SK-N-SH treated with all-trans-retinoic acid at 6 μM for 48 hours (cell line): ENCODE results near the gene ACO1.

ENCODE experiments used
- ATAC-seq: fragments of 200-7000 bp; cut with Tn5 transposase; 3 replicates; pipeline ENCODE4 v1.9.1; 2020; ENCODE audit warnings: mild to moderate bottlenecking, moderate library complexity
- BACH2 ChIP-seq: fragments of 250-450 bp; sonication (Bioruptor Pico); IDR thresholded peaks from 2 replicates; pipeline ENCODE4 v1.9.0; 2021; ENCODE audit warnings: mild to moderate bottlenecking, borderline replicate concordance
- CSDC2 ChIP-seq: fragments of 250-450 bp; sonication (Bioruptor Pico); IDR thresholded peaks from 2 replicates; pipeline ENCODE4 v1.5.0; 2020; ENCODE audit warnings: mild to moderate bottlenecking, moderate library complexity
- CSRNP3 ChIP-seq: fragments of 250-450 bp; sonication (Bioruptor Pico); IDR thresholded peaks from 2 replicates; pipeline ENCODE4 v1.5.1; 2021; ENCODE audit warnings: mild to moderate bottlenecking, moderate library complexity
- ESRRG ChIP-seq: fragments of 250-450 bp; sonication (Bioruptor Pico); IDR thresholded peaks from 2 replicates; pipeline ENCODE4 v1.6.1; 2021; ENCODE audit warnings: mild to moderate bottlenecking
- GLIS3 ChIP-seq: fragments of 250-450 bp; sonication (Bioruptor Pico); IDR thresholded peaks from 2 replicates; pipeline ENCODE4 v1.5.0; 2020; ENCODE audit warnings: mild to moderate bottlenecking, moderate library complexity
- ISL1 ChIP-seq: fragments of 250-450 bp; sonication (Bioruptor Pico); IDR thresholded peaks from 2 replicates; pipeline ENCODE4 v2.1.2; 2022; ENCODE audit warnings: mild to moderate bottlenecking, moderate library complexity
- OSR1 ChIP-seq: fragments of 250-450 bp; sonication (Bioruptor Pico); IDR thresholded peaks from 2 replicates; pipeline ENCODE4 v1.8.0; 2022; ENCODE audit warnings: moderate library complexity, mild to moderate bottlenecking, inconsistent platforms
- RARB ChIP-seq: fragments of 250-450 bp; sonication (Bioruptor Pico); IDR thresholded peaks from 2 replicates; pipeline ENCODE4 v1.8.0; 2021; ENCODE audit warnings: mild to moderate bottlenecking, moderate library complexity
- SNAI2 ChIP-seq: fragments of 250-450 bp; sonication (Bioruptor Pico); IDR thresholded peaks from 2 replicates; pipeline ENCODE4 v1.5.0; 2020; ENCODE audit warnings: mild to moderate bottlenecking, moderate library complexity
- TCF4 ChIP-seq: fragments of 250-450 bp; sonication (Bioruptor Pico); IDR thresholded peaks from 2 replicates; pipeline ENCODE4 v1.8.0; 2021; ENCODE audit warnings: mild to moderate bottlenecking, moderate library complexity, borderline replicate concordance
- TOX ChIP-seq: fragments of 250-450 bp; sonication (Bioruptor Pico); IDR thresholded peaks from 2 replicates; pipeline ENCODE4 v1.8.0; 2021; ENCODE audit warnings: mild to moderate bottlenecking, moderate library complexity, borderline replicate concordance
- ZC3H10 ChIP-seq: fragments of 250-450 bp; sonication (Bioruptor Pico); IDR thresholded peaks from 2 replicates; pipeline ENCODE4 v1.5.1; 2021; ENCODE audit warnings: mild to moderate bottlenecking, moderate library complexity
- ZFP3 ChIP-seq: fragments of 250-450 bp; sonication (Bioruptor Pico); IDR thresholded peaks from 2 replicates; pipeline ENCODE4 v1.5.0; 2020; ENCODE audit warnings: mild to moderate bottlenecking, moderate library complexity
- ZFP30 ChIP-seq: fragments of 450-650 bp; formaldehyde crosslinking; IDR thresholded peaks from 2 replicates; pipeline ENCODE4 v1.5.0; 2022; ENCODE audit warnings: mild to moderate bottlenecking, moderate library complexity
- ZNF565 ChIP-seq: fragments of 450-650 bp; formaldehyde crosslinking; conservative IDR thresholded peaks from 2 replicates; pipeline ENCODE4 v1.5.0; 2020; ENCODE audit warnings: low read depth, mild to moderate bottlenecking, moderate library complexity
- ZNF70 ChIP-seq: fragments of 450-650 bp; formaldehyde crosslinking; IDR thresholded peaks from 2 replicates; pipeline ENCODE4 v1.5.0; 2020; ENCODE audit warnings: mild to moderate bottlenecking, moderate library complexity
- ZNF8 ChIP-seq: fragments of 450-650 bp; formaldehyde crosslinking; IDR thresholded peaks from 2 replicates; pipeline ENCODE4 v1.5.0; 2020; ENCODE audit warnings: mild to moderate bottlenecking, moderate library complexity
- TF ChIP-seq, protein P1 (sequence below): fragments of 250-450 bp; sonication (Bioruptor Pico); IDR thresholded peaks from 2 replicates; pipeline ENCODE4 v1.5.0; 2020; ENCODE audit warnings: mild to moderate bottlenecking, moderate library complexity
- TF ChIP-seq, protein P2 (sequence below): fragments of 250-450 bp; sonication (Bioruptor Pico); IDR thresholded peaks from 2 replicates; pipeline ENCODE4 v1.8.0; 2021; ENCODE audit warnings: low read depth, mild to moderate bottlenecking, moderate library complexity, borderline replicate concordance
- TF ChIP-seq, protein P3 (sequence below): fragments of 250-450 bp; sonication (Bioruptor Pico); IDR thresholded peaks from 2 replicates; pipeline ENCODE4 v1.5.1; 2020; ENCODE audit warnings: low read depth, mild to moderate bottlenecking, moderate library complexity

Gene ACO1

DNA sequence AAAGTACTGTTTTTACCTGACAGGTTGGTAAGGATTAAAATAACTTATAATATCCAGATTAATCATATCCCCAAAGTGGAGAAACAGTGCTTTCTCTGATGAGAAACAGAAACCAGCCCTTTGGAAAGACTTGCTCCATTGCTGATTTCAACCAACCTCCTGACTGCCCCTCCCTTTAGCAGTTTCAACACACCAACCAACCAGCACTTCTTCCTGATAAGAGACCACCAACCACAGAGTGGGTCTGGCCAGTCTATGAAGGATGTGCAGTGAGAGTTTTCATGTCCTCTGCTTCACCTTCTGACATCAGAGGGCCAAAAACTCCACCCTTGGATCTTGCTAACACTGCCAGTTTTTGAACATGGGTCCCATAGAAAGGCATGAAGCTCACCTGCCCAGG, 113.5 kb downstream of the ACO1 start:
- no peak for ATAC-seq
- TF ChIP-seq SNAI2 (CRISPR knock-in tag) (no peak), OSR1 (CRISPR knock-in tag) (no peak), GLIS3 (no peak), CSDC2 (CRISPR knock-in tag) (no peak), ZNF565 (CRISPR knock-in tag) (no peak), ZC3H10 (CRISPR knock-in tag) (no peak), ZNF8 (no peak), TOX (CRISPR knock-in tag) (no peak), ZNF70 (CRISPR knock-in tag) (no peak), RARB (CRISPR knock-in tag) (no peak), TCF4 (CRISPR knock-in tag) (no peak), ESRRG (CRISPR knock-in tag) (no peak), BACH2 (no peak)
- TF ChIP-seq, protein P1, sequence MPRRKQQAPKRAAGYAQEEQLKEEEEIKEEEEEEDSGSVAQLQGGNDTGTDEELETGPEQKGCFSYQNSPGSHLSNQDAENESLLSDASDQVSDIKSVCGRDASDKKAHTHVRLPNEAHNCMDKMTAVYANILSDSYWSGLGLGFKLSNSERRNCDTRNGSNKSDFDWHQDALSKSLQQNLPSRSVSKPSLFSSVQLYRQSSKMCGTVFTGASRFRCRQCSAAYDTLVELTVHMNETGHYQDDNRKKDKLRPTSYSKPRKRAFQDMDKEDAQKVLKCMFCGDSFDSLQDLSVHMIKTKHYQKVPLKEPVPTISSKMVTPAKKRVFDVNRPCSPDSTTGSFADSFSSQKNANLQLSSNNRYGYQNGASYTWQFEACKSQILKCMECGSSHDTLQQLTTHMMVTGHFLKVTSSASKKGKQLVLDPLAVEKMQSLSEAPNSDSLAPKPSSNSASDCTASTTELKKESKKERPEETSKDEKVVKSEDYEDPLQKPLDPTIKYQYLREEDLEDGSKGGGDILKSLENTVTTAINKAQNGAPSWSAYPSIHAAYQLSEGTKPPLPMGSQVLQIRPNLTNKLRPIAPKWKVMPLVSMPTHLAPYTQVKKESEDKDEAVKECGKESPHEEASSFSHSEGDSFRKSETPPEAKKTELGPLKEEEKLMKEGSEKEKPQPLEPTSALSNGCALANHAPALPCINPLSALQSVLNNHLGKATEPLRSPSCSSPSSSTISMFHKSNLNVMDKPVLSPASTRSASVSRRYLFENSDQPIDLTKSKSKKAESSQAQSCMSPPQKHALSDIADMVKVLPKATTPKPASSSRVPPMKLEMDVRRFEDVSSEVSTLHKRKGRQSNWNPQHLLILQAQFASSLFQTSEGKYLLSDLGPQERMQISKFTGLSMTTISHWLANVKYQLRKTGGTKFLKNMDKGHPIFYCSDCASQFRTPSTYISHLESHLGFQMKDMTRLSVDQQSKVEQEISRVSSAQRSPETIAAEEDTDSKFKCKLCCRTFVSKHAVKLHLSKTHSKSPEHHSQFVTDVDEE (CRISPR knock-in tag) = no peak
- TF ChIP-seq, protein P2, sequence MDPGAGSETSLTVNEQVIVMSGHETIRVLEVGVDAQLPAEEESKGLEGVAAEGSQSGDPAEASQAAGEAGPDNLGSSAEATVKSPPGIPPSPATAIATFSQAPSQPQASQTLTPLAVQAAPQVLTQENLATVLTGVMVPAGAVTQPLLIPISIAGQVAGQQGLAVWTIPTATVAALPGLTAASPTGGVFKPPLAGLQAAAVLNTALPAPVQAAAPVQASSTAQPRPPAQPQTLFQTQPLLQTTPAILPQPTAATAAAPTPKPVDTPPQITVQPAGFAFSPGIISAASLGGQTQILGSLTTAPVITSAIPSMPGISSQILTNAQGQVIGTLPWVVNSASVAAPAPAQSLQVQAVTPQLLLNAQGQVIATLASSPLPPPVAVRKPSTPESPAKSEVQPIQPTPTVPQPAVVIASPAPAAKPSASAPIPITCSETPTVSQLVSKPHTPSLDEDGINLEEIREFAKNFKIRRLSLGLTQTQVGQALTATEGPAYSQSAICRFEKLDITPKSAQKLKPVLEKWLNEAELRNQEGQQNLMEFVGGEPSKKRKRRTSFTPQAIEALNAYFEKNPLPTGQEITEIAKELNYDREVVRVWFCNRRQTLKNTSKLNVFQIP (CRISPR knock-in tag) = no peak

- ATAC-seq = no peak
- TF ChIP-seq ZFP3 (CRISPR knock-in tag) (no peak), TOX (CRISPR knock-in tag) (no peak), ESRRG (CRISPR knock-in tag) (no peak), TCF4 (CRISPR knock-in tag) (no peak), OSR1 (CRISPR knock-in tag) (no peak), ISL1 (CRISPR knock-in tag) (no peak), ZFP30 (CRISPR knock-in tag) (no peak), ZC3H10 (CRISPR knock-in tag) (no peak), ZNF8 (no peak), CSRNP3 (no peak), CSDC2 (CRISPR knock-in tag) (no peak), BACH2 (no peak), SNAI2 (CRISPR knock-in tag) (no peak), ZNF70 (CRISPR knock-in tag) (no peak)
- TF ChIP-seq, protein P3, sequence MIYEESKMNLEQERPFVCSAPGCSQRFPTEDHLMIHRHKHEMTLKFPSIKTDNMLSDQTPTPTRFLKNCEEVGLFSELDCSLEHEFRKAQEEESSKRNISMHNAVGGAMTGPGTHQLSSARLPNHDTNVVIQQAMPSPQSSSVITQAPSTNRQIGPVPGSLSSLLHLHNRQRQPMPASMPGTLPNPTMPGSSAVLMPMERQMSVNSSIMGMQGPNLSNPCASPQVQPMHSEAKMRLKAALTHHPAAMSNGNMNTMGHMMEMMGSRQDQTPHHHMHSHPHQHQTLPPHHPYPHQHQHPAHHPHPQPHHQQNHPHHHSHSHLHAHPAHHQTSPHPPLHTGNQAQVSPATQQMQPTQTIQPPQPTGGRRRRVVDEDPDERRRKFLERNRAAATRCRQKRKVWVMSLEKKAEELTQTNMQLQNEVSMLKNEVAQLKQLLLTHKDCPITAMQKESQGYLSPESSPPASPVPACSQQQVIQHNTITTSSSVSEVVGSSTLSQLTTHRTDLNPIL (CRISPR knock-in tag) = no peak
- TF ChIP-seq, protein P1 (CRISPR knock-in tag) = no peak
Observed at GRCh38 chr9:32500768-32501167, 116.3 kb downstream of the ACO1 start.

DNA sequence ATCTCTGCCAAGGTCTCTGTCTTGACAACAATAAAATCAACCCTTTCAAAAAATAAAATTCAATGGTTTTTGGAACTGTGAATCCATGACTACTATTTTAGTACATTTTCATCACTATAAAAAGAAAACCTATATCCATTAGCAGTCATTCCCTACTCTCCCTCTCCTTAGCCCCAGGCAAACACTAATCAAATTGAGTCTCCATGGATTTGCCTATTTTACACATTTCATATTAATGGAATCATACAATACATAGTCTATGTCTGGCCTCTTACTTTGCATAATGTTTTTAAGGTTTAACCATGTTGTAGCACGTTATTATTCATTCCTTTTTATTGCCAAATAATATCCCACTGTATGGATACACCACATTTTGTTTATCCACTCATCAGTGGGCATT, 117.4 kb downstream of the ACO1 start:
- no peak for TF ChIP-seq TCF4 (CRISPR knock-in tag)
- no peak for TF ChIP-seq ISL1 (CRISPR knock-in tag)
- ATAC-seq = no peak
